Brain pericyte (primary cell): ENCODE data around the gene RFLNA.
"Not testable (repeated sequence)": the region's sequence is repeated elsewhere in the genome, so short reads cannot be mapped to it uniquely, and the experiment has no call there.

Source experiments
- DNase-seq: peaks from one replicate; pipeline ENCODE4 v3.0.0-alpha.2; 2012; ENCODE audit warnings: low read depth, low spot score

Gene RFLNA

GRCh38 chr12:124282287-124282686 is 12.6 kb upstream of the RFLNA start:
- no peak for DNase-seq

GRCh38 chr12:124283326-124283725 is 11.6 kb upstream of the RFLNA start:
- no peak for DNase-seq

GRCh38 chr12:124284368-124284767 is 10.5 kb upstream of the RFLNA start:
- DNase-seq = no peak

GRCh38 chr12:124286414-124286813 is 8.5 kb upstream of the RFLNA start:
- DNase-seq = no peak

GRCh38 chr12:124286971-124287370 is 7.9 kb upstream of the RFLNA start:
- no peak for DNase-seq

GRCh38 chr12:124289634-124290600 is 5.0 kb upstream of the RFLNA start:
- no peak for DNase-seq

GRCh38 chr12:124292385-124292784 is 2.5 kb upstream of the RFLNA start:
- DNase-seq = no peak

GRCh38 chr12:124293286-124294003 is 1.4 kb upstream of the RFLNA start:
- no peak for DNase-seq

GRCh38 chr12:124295431-124296058 is 652 bp downstream of the RFLNA start:
- no peak for DNase-seq

GRCh38 chr12:124296295-124296915 is 1.5 kb downstream of the RFLNA start:
- no peak for DNase-seq

GRCh38 chr12:124296916-124297351 is 2.0 kb downstream of the RFLNA start:
- no peak for DNase-seq

GRCh38 chr12:124297389-124297788 is 2.5 kb downstream of the RFLNA start:
- no peak for DNase-seq

GRCh38 chr12:124297856-124298255 is 3.0 kb downstream of the RFLNA start:
- DNase-seq = no peak

GRCh38 chr12:124298685-124299410 is 4.0 kb downstream of the RFLNA start:
- DNase-seq = no peak

- DNase-seq = no peak
Measured at GRCh38 chr12:124299628-124300388, 4.9 kb downstream of the RFLNA start.

GRCh38 chr12:124300657-124301056 is 5.8 kb downstream of the RFLNA start:
- not testable (repeated sequence) for DNase-seq

- no peak for DNase-seq
Measured at GRCh38 chr12:124301084-124301654, 6.3 kb downstream of the RFLNA start.

GRCh38 chr12:124302241-124302806 is 7.4 kb downstream of the RFLNA start:
- no peak for DNase-seq

GRCh38 chr12:124302807-124303578 is 8.1 kb downstream of the RFLNA start:
- no peak for DNase-seq
